Posterior cingulate gyrus (tissue), 11 donors: ENCODE data around the gene CIB2.
A peak's percentile ranks its signal among the peaks of the same experiment; 100 is the strongest.

ENCODE experiments used
- DNase-seq, 10 donors: peaks; one replicate each; pipeline versions ENCODE4 v3.0.0 to v3.0.0-alpha.2; 2020 to 2021; ENCODE audit warnings: mixed read lengths in 3 of 10
- intact Hi-C: fragments of 100-400 bp; cut with DNase I; formaldehyde crosslinking; loops from one replicate; pipeline ENCODE4 v1.15.1; 2023

The CIB2 gene

GRCh38 chr15:78149805-78150751 lies 18.8 kb upstream of the CIB2 start:
- intact Hi-C loops = no loop called here
- DNase-seq = peak in 1 of 10 donors; percentile 11

GRCh38 chr15:78149068-78149804 lies 18.0 kb upstream of the CIB2 start, which contains the start of gene IDH3A:
IDH3A (plus strand) TSS chr15:78149362; CDS start chr15:78149404, 42 bp downstream.
- DNase-seq = peak; percentile 97 to 100 (median 99)
- intact Hi-C loops = no loop called here

GRCh38 chr15:78148392-78149067 lies 17.3 kb upstream of the CIB2 start:
- no peak for DNase-seq
- intact Hi-C loops = no loop called here

GRCh38 chr15:78147566-78147965 lies 16.3 kb upstream of the CIB2 start:
- intact Hi-C loops = no loop called here
- no peak for DNase-seq

GRCh38 chr15:78146425-78147154 lies 15.3 kb upstream of the CIB2 start:
- intact Hi-C loops = no loop called here
- no peak for DNase-seq

GRCh38 chr15:78142332-78142731 lies 11.1 kb upstream of the CIB2 start:
- DNase-seq = no peak
- intact Hi-C loops = no loop called here

GRCh38 chr15:78140292-78140691 lies 9.0 kb upstream of the CIB2 start:
- no peak for DNase-seq
- intact Hi-C loops = no loop called here

- intact Hi-C loops = no loop called here
- no peak for DNase-seq
These were observed 8.3 kb upstream of the CIB2 start for GRCh38 chr15:78139578-78139977.

- intact Hi-C loops = loop anchor here (5.0 kb wide), 2 partner anchors 44 to 108 kb away; no protein-coding TSS in a partner anchor
- no peak for DNase-seq
These were observed 2.6 kb upstream of the CIB2 start for GRCh38 chr15:78133801-78134200.

- peak in 2 of 10 donors; percentile 64 to 81 for DNase-seq
- intact Hi-C loops = loop anchor here (5.0 kb wide), 2 partner anchors 47 to 112 kb away; no protein-coding TSS in a partner anchor
These were observed 565 bp downstream of the CIB2 start for GRCh38 chr15:78130466-78131294.

GRCh38 chr15:78129751-78130287 lies 1.4 kb downstream of the CIB2 start:
- no peak for DNase-seq
- intact Hi-C loops = loop anchor here (5.0 kb wide), 2 partner anchors 47 to 112 kb away; no protein-coding TSS in a partner anchor

GRCh38 chr15:78129077-78129750 lies 2.0 kb downstream of the CIB2 start:
- intact Hi-C loops = no loop called here
- peak in 1 of 10 donors; percentile 81 for DNase-seq

GRCh38 chr15:78127882-78128281 lies 3.4 kb downstream of the CIB2 start:
- intact Hi-C loops = no loop called here
- DNase-seq = no peak

- intact Hi-C loops = no loop called here
- DNase-seq = no peak
These were observed 6.0 kb downstream of the CIB2 start for GRCh38 chr15:78125267-78125666.

GRCh38 chr15:78120523-78120922 lies 10.7 kb downstream of the CIB2 start:
- intact Hi-C loops = no loop called here
- DNase-seq = peak in 1 of 10 donors; percentile 34

- intact Hi-C loops = loop anchor here (5.0 kb wide), 1 partner anchor 310 kb away; no protein-coding TSS in a partner anchor
- DNase-seq = peak in 2 of 10 donors; percentile 35 to 40
These were observed 18.7 kb downstream of the CIB2 start for GRCh38 chr15:78112551-78112950.

GRCh38 chr15:78111788-78112187 lies 19.5 kb downstream of the CIB2 start:
- intact Hi-C loops = loop anchor here (5.0 kb wide), 1 partner anchor 311 kb away; no protein-coding TSS in a partner anchor

More at GRCh38 chr15:78111788-78112187, 19.5 kb downstream of the CIB2 start:
- DNase-seq = peak in 2 of 10 donors; percentile 47 to 55
